ENCODE measurements around the gene FAH.

Gene FAH

DNA sequence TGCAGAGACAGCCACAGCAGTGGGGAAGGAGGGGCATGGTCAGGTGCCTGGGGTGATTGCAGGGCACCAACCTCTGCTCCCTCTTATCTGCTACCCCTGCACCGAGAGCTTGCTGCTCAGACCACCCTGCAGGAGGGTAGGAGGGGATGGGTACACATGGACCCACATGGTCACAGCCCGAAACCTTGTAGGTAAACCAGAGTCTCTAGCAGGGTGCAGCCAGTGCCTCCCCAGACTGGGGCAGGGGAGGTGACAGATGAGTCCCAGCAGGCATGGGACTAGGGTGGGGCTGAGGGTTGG is 49.2 kb downstream of the FAH start:
- DNase-seq: no peak

DNA sequence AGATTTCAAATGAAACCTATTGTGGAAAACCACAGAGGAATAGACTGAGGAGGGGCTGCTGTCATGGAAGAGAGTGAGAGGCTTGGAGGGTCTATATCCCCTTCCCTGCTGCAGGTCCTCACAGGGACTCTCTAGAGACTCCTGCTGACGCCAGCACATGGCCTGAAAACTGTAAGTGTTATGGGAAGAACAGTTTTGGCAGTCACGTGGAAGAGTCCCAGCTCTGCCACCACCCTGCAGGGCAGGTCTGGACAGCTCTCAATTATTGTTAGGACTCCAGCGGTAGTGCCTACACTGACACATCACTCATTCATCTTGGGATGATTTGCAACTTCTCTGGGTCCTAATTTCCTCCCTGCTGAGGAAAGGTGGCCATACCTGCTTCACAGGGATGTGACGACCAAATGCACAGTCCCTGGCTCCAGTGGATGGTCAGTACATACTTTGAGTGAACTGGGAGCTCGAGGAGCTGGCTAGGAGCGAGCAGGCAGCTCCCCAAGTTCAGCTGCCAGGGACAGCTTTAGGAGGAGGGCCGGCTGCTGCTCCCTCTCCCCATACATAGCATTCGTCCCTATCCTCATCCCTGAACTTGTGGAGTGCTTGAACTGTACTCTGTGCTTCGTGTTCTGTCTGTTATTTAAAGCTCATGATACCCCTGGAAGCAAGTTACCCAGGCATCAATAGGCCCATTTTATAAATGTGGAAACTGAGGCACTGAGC is 50.0 kb downstream of the FAH start:
- DNase-seq: no peak

DNA sequence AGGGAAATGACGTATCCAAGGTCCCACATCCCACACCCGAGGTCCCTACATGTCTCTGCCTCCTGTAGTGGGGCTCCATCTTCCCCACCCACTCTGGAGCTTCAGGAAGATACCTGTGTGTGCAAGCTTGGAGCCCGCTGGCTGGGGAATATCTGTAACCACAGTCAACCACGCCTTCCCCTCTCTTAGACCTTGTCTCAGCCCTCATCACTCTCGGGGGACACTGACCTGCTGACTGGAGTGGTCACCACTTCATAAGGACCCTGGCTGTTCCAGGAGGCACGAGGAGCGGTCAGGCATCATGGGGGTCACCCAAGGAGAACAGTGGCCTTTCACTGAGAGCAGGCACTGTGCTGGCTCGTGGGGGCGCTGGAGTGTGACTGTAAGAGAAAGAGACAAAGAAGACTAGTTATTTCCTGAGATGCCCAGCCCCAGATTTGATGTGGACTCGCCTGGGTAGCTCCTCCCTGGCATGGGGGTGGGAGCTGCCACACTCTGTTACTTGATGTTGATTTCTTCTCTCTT is 50.6 kb downstream of the FAH start:
- no peak for DNase-seq

DNA sequence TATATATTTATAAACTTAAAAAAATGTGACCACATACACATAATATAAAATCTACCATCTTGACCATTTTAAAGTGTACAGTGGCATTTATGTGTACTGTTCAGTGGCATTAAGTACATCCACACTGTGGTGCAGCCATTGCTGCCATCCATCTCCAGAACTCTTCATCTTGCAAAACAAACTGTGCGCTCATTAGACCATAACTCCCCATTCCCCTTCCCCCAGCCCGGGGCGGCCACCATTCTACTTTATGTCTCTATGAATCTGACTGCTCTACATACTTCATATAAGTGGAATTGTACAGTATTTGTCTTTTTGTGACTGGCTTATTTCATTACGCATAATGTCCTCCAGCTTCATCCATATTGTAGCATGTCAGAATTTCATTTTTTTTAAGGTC is 51.4 kb downstream of the FAH start:
- DNase-seq: no peak

DNA sequence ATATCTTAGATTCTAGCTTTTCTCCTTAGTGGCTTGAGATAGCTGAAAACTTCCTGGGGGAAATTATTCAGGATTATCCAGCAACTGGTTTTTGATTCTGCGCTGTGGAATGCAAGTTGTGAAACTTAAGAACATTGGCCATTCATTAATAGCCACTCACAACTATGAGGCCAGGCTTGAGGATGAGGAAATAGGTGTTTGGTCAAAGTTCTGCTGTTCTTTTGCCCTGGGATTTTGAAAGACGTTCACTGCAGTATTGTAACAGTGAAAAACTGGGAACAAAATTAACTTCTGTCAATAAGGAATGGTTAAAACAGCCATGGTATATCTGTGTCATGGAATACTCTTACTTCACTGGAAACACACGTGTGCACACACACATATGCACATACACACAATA is 55.1 kb downstream of the FAH start:
- no peak for DNase-seq

DNA sequence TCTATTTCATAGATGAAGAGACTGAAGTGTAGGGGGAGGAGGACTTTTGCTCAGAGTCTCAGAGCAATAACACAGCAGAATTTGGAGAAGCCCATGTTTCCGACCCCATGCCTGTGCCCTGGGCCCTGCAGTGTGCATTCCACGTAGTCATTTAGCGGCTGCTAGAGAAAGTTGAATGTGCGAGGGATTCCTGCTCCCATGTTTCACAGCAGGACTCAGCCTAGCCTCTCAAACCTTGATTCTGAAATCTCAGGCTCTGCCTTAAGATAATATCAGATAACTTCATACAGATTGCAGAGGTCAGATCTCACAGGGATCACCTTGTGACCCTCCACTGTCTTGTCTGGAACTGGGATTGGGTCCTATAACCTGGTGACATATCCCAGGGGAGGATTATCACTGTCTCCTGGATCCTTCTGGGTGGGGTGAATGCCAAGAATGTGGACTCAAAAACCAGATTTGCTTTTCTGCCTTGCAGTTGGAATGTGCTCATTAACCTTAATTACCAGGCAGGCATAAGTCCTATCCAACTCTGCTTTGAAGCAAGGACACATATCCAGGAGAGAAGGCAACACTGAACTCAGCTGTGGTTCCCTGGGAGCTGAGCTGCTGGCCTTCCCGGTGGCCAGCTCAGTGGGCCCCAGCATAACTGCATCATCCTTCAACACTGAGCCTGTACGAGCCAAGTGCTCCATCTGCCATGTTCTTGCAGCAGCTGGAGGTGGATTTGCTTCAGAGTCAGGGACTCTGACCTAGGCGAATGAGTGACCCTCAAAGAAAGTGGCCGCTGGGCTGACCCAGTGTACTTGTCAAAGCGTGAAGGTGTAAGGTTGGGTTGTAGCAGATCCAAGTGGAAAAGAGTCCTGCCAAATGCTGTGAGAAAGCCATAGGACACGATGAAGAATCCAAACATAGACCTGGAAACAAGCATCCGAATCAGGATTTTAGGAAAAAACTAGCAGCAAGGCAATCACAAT is 56.2 kb downstream of the FAH start:
- DNase-seq: no peak

DNA sequence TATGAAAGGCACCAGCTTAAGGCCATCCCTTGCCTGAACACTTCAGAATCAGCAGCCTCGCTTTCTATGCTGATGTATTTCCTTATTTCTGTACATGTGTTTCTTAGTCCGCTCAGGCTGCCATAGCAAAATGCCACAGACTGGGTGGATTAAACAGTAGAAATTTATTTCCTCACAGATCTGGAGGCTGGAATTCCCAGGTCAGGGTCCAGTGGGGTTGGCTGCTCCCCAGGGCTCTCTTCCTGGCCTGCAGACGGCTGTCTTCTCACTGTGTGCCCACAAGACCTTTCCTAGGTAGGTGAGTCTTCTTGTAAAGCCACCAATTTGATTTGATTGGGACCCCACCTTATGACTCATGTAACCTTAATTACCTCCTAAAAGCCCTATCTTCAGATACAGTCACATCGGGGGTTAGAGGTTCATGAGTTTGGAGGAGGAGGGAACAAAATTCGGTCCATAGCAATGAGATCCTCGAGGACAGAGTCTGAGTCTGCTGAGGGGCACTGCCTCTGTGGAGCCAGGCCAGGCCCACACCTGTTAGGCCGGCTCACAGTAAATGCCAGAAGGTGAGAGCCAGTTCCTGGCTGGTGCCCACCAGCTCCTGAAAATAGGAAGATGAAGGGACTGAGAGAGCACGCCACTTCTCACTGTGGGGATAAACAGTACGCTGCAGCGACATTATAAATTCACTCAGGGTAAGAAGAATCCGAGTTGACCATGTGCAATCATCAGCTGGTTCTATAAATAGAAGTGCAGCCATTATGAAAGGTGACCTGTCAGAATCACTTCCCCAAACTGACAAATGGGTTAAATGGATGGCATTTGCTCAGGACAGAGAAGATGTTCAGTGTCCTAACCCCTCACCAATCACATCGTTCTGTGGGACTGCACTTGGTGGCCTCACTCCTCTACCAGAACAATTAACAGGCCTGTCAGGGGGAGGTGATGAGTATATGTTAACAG is 58.1 kb downstream of the FAH start:
- DNase-seq: no peak

DNA sequence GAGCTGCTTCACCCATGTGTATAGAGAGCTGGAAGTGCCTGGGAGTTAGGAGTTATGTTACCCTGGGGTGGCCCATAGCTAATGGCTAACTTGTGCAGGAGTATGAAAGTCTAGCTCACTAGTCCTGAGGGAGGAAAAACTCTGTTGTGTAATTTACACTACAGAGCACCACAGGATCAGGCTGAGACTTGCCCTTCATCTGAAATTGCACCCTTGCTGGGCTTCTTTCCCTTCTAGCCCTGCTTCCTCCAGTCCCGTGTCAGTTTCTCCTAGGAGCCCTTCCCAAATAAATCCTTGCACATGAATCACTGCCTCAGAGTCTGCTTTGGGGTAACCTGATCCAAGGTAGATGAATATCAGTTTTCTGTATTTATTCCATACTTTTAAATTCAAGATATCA is 59.2 kb downstream of the FAH start:
- DNase-seq: no peak

DNA sequence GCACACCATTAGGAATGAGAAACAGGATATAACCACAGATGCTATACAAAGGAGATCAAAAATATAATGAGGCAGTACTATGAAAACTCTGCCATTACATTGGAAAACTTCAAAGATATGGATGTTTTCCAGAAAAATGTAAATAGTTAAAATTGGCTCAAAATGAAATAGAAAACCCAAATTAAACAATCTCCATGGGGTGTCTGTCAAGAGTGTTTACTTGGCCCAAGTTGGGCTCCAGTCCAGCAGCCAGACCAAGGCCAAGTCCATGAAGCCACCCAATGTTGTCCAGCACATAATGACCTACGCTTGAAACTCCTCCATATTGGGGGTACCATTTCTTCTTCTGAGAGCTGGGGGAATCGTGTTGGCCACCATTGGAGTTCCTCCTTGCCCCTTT is 62.1 kb downstream of the FAH start:
- no peak for DNase-seq

DNA sequence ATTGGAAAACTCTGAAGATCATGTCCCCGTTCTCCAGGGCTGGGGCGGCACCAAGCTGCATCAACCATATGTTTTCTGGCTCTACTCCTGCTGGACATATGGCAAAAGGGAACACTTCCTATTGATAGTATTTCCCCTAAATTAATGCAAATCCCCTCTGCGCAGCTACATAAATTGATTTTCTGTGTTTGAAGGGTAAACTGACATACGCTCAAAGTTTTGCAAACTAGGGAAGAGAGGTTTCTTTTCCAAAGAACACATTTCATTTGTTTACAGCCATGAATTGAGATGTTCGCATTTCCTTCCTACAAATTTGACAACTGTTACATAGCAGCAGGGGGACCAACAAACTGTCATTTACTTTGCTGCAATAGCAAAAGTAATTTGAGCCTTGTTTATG is 63.3 kb downstream of the FAH start:
- DNase-seq: no peak

DNA sequence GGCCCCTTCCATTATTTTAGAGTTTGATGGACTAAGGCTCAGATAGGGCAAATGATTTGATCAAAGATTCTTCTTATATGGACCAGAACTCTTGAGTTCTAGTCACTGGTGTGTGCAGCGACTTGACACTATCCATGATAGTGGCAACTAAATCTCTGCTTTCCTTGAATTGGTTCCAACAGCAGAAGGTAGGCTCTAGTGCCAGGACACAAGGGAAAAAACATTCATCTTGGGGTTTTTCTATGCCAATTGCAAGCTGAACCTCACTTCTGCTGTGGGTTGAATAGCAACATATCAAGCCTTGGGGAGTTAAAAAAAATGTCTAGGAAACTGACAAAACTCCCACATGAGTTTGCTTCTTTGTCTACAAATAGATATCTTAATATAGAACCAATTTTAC is 64.1 kb downstream of the FAH start:
- DNase-seq: no peak

DNA sequence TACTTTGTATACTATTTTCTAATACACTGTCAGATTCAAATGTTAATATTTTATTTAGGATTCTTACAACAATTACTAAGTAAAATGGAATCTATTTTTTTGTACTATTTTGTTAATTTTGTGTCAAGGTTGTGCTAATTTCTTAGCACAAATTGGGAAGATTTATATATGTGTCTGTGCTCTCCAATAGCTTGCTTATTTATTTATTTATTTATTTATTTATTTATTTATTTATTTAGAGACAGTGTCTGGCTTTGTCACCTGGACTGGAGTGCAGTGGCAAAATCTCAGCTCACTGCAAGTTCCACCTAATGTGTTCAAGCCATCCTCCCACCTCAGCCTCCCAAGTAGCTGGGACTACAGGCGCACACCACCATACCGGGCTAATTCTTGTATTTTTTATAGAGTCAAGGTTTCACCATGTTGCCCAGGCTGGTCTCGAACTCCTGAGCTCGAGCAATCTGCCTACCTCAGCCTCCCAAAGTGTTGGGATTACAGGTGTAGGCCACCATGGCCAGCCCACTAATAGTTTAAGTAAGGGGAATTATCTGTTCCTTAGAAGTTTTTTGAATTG is 64.6 kb downstream of the FAH start:
- DNase-seq: no peak

DNA sequence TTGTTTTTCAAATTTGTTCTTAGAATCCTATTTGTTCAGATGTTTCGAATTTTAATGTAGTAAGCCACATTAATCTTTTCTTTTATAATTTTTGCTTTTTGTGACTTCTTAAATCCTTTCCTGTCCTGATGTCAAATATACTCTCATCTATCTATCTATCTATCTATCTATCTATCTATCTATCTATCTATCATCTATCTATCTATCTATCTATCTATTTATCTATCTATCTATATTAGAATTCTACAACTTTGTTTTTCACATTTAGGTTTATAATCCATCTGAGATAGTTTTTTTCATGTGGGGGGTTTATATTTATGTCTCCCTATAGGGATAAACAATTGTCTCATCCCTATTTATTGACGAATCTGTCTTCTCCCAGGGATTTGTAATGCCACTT is 67.2 kb downstream of the FAH start:
- DNase-seq: no peak

DNA sequence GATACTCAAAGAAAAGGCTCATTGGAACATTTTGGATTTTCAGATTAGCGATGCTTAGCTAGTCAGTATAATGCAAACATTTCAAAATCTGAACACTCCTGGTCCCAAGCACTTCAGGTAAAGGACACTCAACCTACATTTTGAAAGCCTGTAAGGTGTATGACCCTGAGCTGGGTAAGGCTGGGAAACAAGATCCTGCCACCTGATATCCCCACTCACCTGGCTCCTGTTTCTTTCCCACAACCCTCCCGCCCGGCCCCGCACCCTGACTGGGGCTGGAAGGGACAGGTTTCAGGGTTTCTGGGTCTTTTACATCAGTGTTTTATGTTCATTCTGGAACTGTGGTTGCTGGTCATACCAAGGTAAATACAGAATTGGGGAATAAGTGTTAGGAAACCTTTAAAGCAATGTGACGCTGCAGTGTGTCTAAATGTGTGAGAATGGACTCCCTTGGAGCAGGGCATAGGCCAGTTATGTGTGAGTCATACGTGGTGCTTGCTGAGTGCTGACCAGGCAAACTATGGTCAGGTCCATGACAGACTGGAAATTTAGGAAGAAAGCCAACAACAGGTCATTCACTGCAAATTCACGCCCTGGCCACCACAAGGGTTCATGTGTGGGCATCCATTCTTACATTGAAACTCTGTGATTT is 76.3 kb downstream of the FAH start:
- no peak for DNase-seq

DNA sequence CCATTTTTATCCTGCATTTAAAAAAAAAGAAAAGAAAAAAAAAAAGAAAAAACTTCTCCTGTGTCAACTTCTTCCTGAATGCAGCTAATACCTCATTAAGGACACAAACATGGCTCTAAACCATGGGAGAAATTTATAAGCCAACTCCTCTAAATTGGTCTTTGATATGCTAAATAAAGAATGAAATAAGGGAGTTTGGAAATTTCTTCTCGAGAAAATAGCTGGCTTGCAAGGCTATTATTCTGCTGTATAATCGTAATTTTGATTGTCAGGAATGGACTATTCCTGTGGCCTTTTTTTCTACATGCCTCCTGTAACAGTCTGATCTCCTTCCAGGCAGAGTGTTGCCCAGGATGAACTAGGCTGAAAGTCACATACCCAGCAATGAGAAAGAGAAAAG is 78.6 kb downstream of the FAH start:
- DNase-seq: no peak

DNA sequence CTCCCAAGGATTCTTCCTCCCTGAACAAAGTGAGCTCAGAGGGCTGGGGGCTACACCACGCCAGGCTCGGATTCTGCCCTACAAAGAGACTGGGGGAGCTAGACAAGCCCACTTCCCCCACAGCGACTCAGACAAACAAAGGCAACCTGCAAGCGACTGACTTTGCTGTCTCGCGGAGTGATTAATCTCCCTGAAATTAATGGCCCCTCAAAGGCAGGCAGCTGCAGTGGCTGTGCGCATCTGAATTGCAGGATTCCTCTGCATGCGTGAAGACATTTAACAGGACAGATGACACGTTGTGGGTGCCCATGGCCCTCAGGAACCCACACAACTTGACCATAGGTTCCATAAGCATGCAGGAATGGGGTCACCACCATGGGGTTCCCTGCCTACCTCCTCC is 80.8 kb downstream of the FAH start:
- DNase-seq: no peak

DNA sequence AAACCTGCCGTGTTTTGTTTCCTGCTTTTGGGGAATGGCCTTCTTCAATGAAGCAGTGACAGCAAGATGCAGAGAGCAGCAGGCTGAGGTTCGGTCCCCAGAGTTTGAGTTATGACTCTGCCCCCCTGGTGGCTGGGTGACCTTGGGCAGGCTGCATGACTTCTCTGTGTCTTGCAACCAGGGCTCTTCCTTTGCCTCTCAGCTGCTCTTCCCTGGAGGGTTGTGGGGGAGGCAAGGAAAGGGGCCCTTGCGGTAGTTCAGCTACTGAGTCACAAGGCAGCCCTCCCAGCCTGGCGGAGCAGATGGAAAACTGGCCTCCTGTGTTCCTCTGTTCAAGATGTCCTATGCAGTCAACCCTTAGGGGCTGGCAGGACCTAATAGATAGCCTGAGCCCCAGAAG is 82.1 kb downstream of the FAH start:
- DNase-seq: no peak
